WTC11 (cell line): ENCODE measurements around the gene DUSP1. TPM values are rescaled to one million over a fixed set of nuclear protein-coding genes. Genes with fewer than 3 reads are reported as not detected.

ENCODE experiments used
- ATAC-seq: fragments of 200-7000 bp; cut with Tn5 transposase; 2 replicates; pipeline ENCODE4 v1.10.0; 2021; ENCODE audit warnings: mild to moderate bottlenecking, moderate library complexity
- CTCF ChIA-PET: fragments of 300-600 bp; sonication (Branson Sonifier 250); formaldehyde crosslinking; loops from one replicate; lab custom pipeline; 2021; ENCODE audit warnings: antibody characterized with exemption; lab: Charles Lee
- POLR2A ChIA-PET: fragments of 350-600 bp; sonication (Branson Sonifier 250); formaldehyde crosslinking; loops from one replicate; lab custom pipeline; 2021; ENCODE audit warnings: antibody characterized with exemption; lab: Charles Lee
- DNase-seq: peaks from one replicate; pipeline ENCODE4 v3.0.0; 2021; ENCODE audit warnings: low spot score
- H3K27ac Mint-ChIP-seq: 2 replicates; pipeline ENCODE4 v1.8.0; 2021; ENCODE audit warnings: mixed read lengths
- H3K27me3 Mint-ChIP-seq: 2 replicates; pipeline ENCODE4 v1.8.0; 2021; ENCODE audit warnings: low read depth, mild to moderate bottlenecking, moderate library complexity, mixed read lengths
- H3K36me3 Mint-ChIP-seq: 2 replicates; pipeline ENCODE4 v1.8.0; 2021; ENCODE audit warnings: mixed read lengths
- H3K4me1 Mint-ChIP-seq: 2 replicates; pipeline ENCODE4 v1.8.0; 2022; ENCODE audit warnings: mixed read lengths
- H3K4me3 Mint-ChIP-seq: 2 replicates; pipeline ENCODE4 v1.8.0; 2021; ENCODE audit warnings: mild to moderate bottlenecking, moderate library complexity, mixed read lengths
- H3K9me3 Mint-ChIP-seq: 2 replicates; pipeline ENCODE4 v1.8.0; 2021; ENCODE audit warnings: mixed read lengths
- ATF2 ChIP-seq: sonication (generic); formaldehyde crosslinking; IDR thresholded peaks from 2 replicates; pipeline ENCODE4 v1.8.1; 2022; ENCODE audit warnings: low read depth, missing genetic modification reagents, borderline replicate concordance
- CDX4 ChIP-seq: fragments of 250-450 bp; sonication (Bioruptor Pico); IDR thresholded peaks from 2 replicates; pipeline ENCODE4 v1.9.0; 2021; ENCODE audit warnings: moderate library complexity, mild to moderate bottlenecking, inconsistent platforms, borderline replicate concordance
- CREB1 ChIP-seq: sonication (generic); formaldehyde crosslinking; IDR thresholded peaks from 2 replicates; pipeline ENCODE4 v1.8.0; 2023; ENCODE audit warnings: mild to moderate bottlenecking, missing genetic modification reagents
- FOXP4 ChIP-seq: sonication (generic); formaldehyde crosslinking; IDR thresholded peaks from 2 replicates; pipeline ENCODE4 v1.8.0; 2022; ENCODE audit warnings: mild to moderate bottlenecking, missing genetic modification reagents
- GTF2I ChIP-seq: fragments of 250-450 bp; sonication (Bioruptor Pico); conservative IDR thresholded peaks from 2 replicates; pipeline ENCODE4 v1.4.0; 2021; ENCODE audit warnings: mild to moderate bottlenecking
- HMGXB4 ChIP-seq: sonication (generic); formaldehyde crosslinking; IDR thresholded peaks from 2 replicates; pipeline ENCODE4 v1.8.1; 2023; ENCODE audit warnings: mild to moderate bottlenecking, moderate library complexity, missing genetic modification reagents
- KAT7 ChIP-seq: sonication (generic); formaldehyde crosslinking; IDR thresholded peaks from 2 replicates; pipeline ENCODE4 v1.8.1; 2023; ENCODE audit warnings: missing genetic modification reagents, mild to moderate bottlenecking, borderline replicate concordance
- NR1H2 ChIP-seq: sonication (generic); formaldehyde crosslinking; IDR thresholded peaks from 2 replicates; pipeline ENCODE4 v1.9.0; 2021; ENCODE audit warnings: mild to moderate bottlenecking, moderate library complexity, missing genetic modification reagents
- OVOL2 ChIP-seq: fragments of 250-450 bp; sonication (Bioruptor Pico); IDR thresholded peaks from 2 replicates; pipeline ENCODE4 v1.9.0; 2021; ENCODE audit warnings: mild to moderate bottlenecking, borderline replicate concordance
- RORB ChIP-seq: fragments of 250-450 bp; sonication (Bioruptor Pico); IDR thresholded peaks from 2 replicates; pipeline ENCODE4 v1.9.0; 2021; ENCODE audit warnings: mild to moderate bottlenecking
- SOX15 ChIP-seq: fragments of 250-450 bp; sonication (Bioruptor Pico); IDR thresholded peaks from 2 replicates; pipeline ENCODE4 v1.9.0; 2021; ENCODE audit warnings: mild to moderate bottlenecking
- STAT6 ChIP-seq: sonication (generic); formaldehyde crosslinking; conservative IDR thresholded peaks from 2 replicates; pipeline ENCODE4 v1.8.1; 2023; ENCODE audit warnings: mild to moderate bottlenecking, low read depth, missing genetic modification reagents, moderate library complexity
- TEAD1 ChIP-seq: sonication (generic); formaldehyde crosslinking; IDR thresholded peaks from 2 replicates; pipeline ENCODE4 v1.8.0; 2022; ENCODE audit warnings: mild to moderate bottlenecking, missing genetic modification reagents
- TEAD4 ChIP-seq: sonication (generic); formaldehyde crosslinking; IDR thresholded peaks from 2 replicates; pipeline ENCODE4 v1.8.0; 2022; ENCODE audit warnings: mild to moderate bottlenecking, missing genetic modification reagents
- ZNF121 ChIP-seq: sonication (generic); formaldehyde crosslinking; IDR thresholded peaks from 2 replicates; pipeline ENCODE4 v1.8.0; 2023; ENCODE audit warnings: missing genetic modification reagents
- ZNF138 ChIP-seq: sonication (generic); formaldehyde crosslinking; conservative IDR thresholded peaks from 2 replicates; pipeline ENCODE4 v1.8.1; 2022; ENCODE audit warnings: mild to moderate bottlenecking, moderate library complexity, missing genetic modification reagents
- ZNF219 ChIP-seq: sonication (generic); formaldehyde crosslinking; IDR thresholded peaks from 2 replicates; pipeline ENCODE4 v1.8.0; 2023; ENCODE audit warnings: missing genetic modification reagents, mild to moderate bottlenecking, borderline replicate concordance
- ZNF232 ChIP-seq: sonication (generic); formaldehyde crosslinking; IDR thresholded peaks from 2 replicates; pipeline ENCODE4 v1.8.0; 2022; ENCODE audit warnings: mild to moderate bottlenecking, missing genetic modification reagents
- ZNF317 ChIP-seq: sonication (generic); formaldehyde crosslinking; IDR thresholded peaks from 2 replicates; pipeline ENCODE4 v1.8.1; 2023; ENCODE audit warnings: low read depth, mild to moderate bottlenecking, moderate library complexity, missing genetic modification reagents, borderline replicate concordance
- ZNF423 ChIP-seq: fragments of 250-450 bp; sonication (Bioruptor Pico); IDR thresholded peaks from 2 replicates; pipeline ENCODE4 v2.1.2; 2022; ENCODE audit warnings: mild to moderate bottlenecking, moderate library complexity
- total RNA-seq: library from RNA; stranded (reverse); gene quantifications from 3 replicates; pipeline ENCODE4 v1.2.3, GENCODE V29; 2021

The DUSP1 gene
- total RNA-seq, 1 experiment from 2014 or later = 9.5 TPM

- no peak for TF ChIP-seq OVOL2 (CRISPR knock-in tag)
- no peak for TF ChIP-seq ZNF232 (CRISPR knock-in tag)
- 0 out of 2 replicates have a peak, but pooled peaks have one; percentile 12 for TF ChIP-seq GTF2I
- Mint-ChIP-seq H3K4me1 (0 out of 2 replicates have a peak, but pooled peaks cover 2% of the 10 kb centered on the region), H3K36me3 (no peaks in the 10 kb centered on the region), H3K27me3 (peaks cover 17% of the 10 kb centered on the region), H3K4me3 (no peak overlapping the region), H3K27ac (no peak overlapping the region), H3K9me3 (no peaks in the 10 kb centered on the region)
- ATAC-seq = no peak
- ChIA-PET CTCF (interaction anchor here (0.6 to 2.2 kb wide), 4 partner anchors 10 to 47 kb away, joined by 3 to 21 read pairs (median 6); no protein-coding TSS in a partner anchor), POLR2A (no interaction called here)
- no peak for DNase-seq
Measured at GRCh38 chr5:172725785-172726184, 45.2 kb downstream of the DUSP1 start.

GRCh38 chr5:172725273-172725672 is 45.7 kb downstream of the DUSP1 start:
- Mint-ChIP-seq H3K4me3 (no peak overlapping the region), H3K4me1 (0 out of 2 replicates have a peak, but pooled peaks cover 2% of the 10 kb centered on the region), H3K27ac (no peak overlapping the region), H3K36me3 (no peaks in the 10 kb centered on the region), H3K9me3 (no peaks in the 10 kb centered on the region), H3K27me3 (peaks cover 22% of the 10 kb centered on the region)
- POLR2A ChIA-PET = no interaction called here
- DNase-seq (no peak), ATAC-seq (no peak)
- TF ChIP-seq ZNF219 (CRISPR knock-in tag) (no peak), HMGXB4 (no peak), CREB1 (CRISPR knock-in tag) (no peak), NR1H2 (no peak), TEAD1 (no peak), KAT7 (CRISPR knock-in tag) (no peak), FOXP4 (CRISPR knock-in tag) (no peak), ZNF423 (no peak), ATF2 (CRISPR knock-in tag) (no peak), ZNF138 (CRISPR knock-in tag) (no peak), ZNF317 (CRISPR knock-in tag) (no peak), STAT6 (CRISPR knock-in tag) (no peak), CDX4 (CRISPR knock-in tag) (no peak), TEAD4 (CRISPR knock-in tag) (no peak), SOX15 (CRISPR knock-in tag) (no peak), ZNF121 (CRISPR knock-in tag) (no peak), RORB (no peak)
- CTCF ChIA-PET = interaction anchor here (0.6 kb wide), 2 partner anchors 10 to 81 kb away, joined by 3 to 4 read pairs; no protein-coding TSS in a partner anchor
